Gastroesophageal sphincter (tissue), 4 donors: Measurements from ENCODE around the gene RAD51B. TPM values are rescaled to one million over a fixed set of nuclear protein-coding genes. Genes with fewer than 3 reads are reported as not detected.

Experiments used
- ATAC-seq: fragments of 150-250 bp; one replicate; pipeline ENCODE4 v1.9.1; 2016; ENCODE audit warnings: mild to moderate bottlenecking, moderate library complexity
- H3K27ac ChIP-seq, 4 donors: fragments of 200-600 bp; sonication (generic) in 3 of 4; 1 replicate in 3 of 4; 2 replicates in 1 of 4; pipeline ENCODE4 v1.5.1; 2016 to 2019
- H3K27me3 ChIP-seq: fragments of 200-600 bp; sonication (generic); one replicate; pipeline ENCODE4 v1.5.1; 2019
- H3K36me3 ChIP-seq, 2 donors: fragments of 200-600 bp; sonication (generic); one replicate each; pipeline ENCODE4 v1.5.1; 2019; ENCODE audit warnings: control low read depth in 1 of 2
- H3K4me1 ChIP-seq, 3 donors: fragments of 200-600 bp; sonication (generic); 1 replicate in 2 of 3; 2 replicates in 1 of 3; pipeline ENCODE4 v1.5.1; 2016 to 2019; ENCODE audit warnings: control low read depth in 2 of 3
- H3K4me3 ChIP-seq, 2 donors: fragments of 200-600 bp; sonication (generic); one replicate each; pipeline ENCODE4 v1.5.1; 2019; ENCODE audit warnings: mild to moderate bottlenecking in 1 of 2, moderate library complexity in 1 of 2
- H3K9me3 ChIP-seq, 3 donors: fragments of 200-600 bp; sonication (generic); one replicate each; pipeline ENCODE4 v1.5.1; 2017 to 2019; ENCODE audit warnings: control low read depth in 2 of 3
- EP300 ChIP-seq: sonication (generic); formaldehyde crosslinking; IDR thresholded peaks from one replicate; pipeline ENCODE4 v1.6.1; 2017; ENCODE audit warnings: antibody characterized with exemption, mild to moderate bottlenecking
- POLR2A ChIP-seq, 2 donors: fragments of 450-650 bp; IDR thresholded peaks; one replicate each; pipeline ENCODE4 v1.6.1; 2017; ENCODE audit warnings: antibody characterized with exemption in 2 of 2, mild to moderate bottlenecking in 2 of 2, moderate library complexity in 1 of 2
- POLR2AphosphoS5 ChIP-seq: sonication (generic); formaldehyde crosslinking; IDR thresholded peaks from one replicate; pipeline ENCODE4 v1.6.1; 2017; ENCODE audit warnings: antibody characterized with exemption
- WGBS, 2 donors: methylation state at CpG; one replicate each; pipeline ENCODE4 v1.1.5; 2018; ENCODE audit warnings: low coverage in 1 of 2; 5-methylcytosine and 5-hydroxymethylcytosine counted together
- total RNA-seq, 4 donors: library from RNA; depleted of rRNA; stranded (reverse); fragments of >200 nt; gene quantifications; one replicate each; pipeline ENCODE4 v1.1.0, GENCODE V29; 2016
- TF ChIP-seq, protein P1 (sequence below), 4 experiments: fragments of 200-600 bp in 2 of 4; fragments of 450-650 bp in 2 of 4; sonication (generic) in 1 of 4; IDR thresholded peaks; one replicate each; pipeline ENCODE4 v1.5.1; 2017 to 2019; ENCODE audit warnings: antibody characterized with exemption in 4 of 4, mild to moderate bottlenecking in 2 of 4, moderate library complexity in 2 of 4

The RAD51B gene
- total RNA-seq, 4 donors from 2014 or later, result 5.1 to 7.0 (median 6.0) TPM

GRCh38 chr14:68499451-68499850 is 679.9 kb downstream of the RAD51B start:
- WGBS, 2 donors, result 94 to 100% methylated on average over 1 to 6 of the region's 6 CpGs
- Histone ChIP-seq H3K27me3 (no peaks in the 10 kb centered on the region), H3K4me1 (peaks cover 0 to 11% (median 0%) of the 10 kb centered on the region in 3 donors), H3K4me3 (no peak overlapping the region), H3K9me3 (no peaks in the 10 kb centered on the region), H3K36me3 (no peaks in the 10 kb centered on the region), H3K27ac (no peak overlapping the region)
- no peak for TF ChIP-seq EP300
- ATAC-seq, result no peak

- ATAC-seq, result no peak
- no peak for TF ChIP-seq EP300
- TF ChIP-seq, protein P1, sequence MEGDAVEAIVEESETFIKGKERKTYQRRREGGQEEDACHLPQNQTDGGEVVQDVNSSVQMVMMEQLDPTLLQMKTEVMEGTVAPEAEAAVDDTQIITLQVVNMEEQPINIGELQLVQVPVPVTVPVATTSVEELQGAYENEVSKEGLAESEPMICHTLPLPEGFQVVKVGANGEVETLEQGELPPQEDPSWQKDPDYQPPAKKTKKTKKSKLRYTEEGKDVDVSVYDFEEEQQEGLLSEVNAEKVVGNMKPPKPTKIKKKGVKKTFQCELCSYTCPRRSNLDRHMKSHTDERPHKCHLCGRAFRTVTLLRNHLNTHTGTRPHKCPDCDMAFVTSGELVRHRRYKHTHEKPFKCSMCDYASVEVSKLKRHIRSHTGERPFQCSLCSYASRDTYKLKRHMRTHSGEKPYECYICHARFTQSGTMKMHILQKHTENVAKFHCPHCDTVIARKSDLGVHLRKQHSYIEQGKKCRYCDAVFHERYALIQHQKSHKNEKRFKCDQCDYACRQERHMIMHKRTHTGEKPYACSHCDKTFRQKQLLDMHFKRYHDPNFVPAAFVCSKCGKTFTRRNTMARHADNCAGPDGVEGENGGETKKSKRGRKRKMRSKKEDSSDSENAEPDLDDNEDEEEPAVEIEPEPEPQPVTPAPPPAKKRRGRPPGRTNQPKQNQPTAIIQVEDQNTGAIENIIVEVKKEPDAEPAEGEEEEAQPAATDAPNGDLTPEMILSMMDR (IDR thresholded peaks at IDR 0.05), result no peak
- no peak for TF ChIP-seq POLR2AphosphoS5
- TF ChIP-seq POLR2A (IDR thresholded peaks at IDR 0.05), result no peak
These were observed 681.6 kb downstream of the RAD51B start for GRCh38 chr14:68501171-68501570.

GRCh38 chr14:68501614-68502052 is 682.1 kb downstream of the RAD51B start:
- TF ChIP-seq POLR2A (IDR thresholded peaks at IDR 0.05) (no peak), EP300 (no peak), POLR2AphosphoS5 (no peak)
- TF ChIP-seq, protein P1 (IDR thresholded peaks at IDR 0.05), result no peak
- WGBS, 2 donors, result 0% methylated on average over 1 of the region's 9 CpGs; no CpG with 5 or more reads in 1 of the 2 donors
- peaks cover 2 to 25% (median 6%) of the 10 kb centered on the region in 3 donors for H3K4me1 ChIP-seq
- H3K9me3 ChIP-seq, result no peaks in the 10 kb centered on the region
- no peak for ATAC-seq
- H3K36me3 ChIP-seq, result no peaks in the 10 kb centered on the region
- no peaks in the 10 kb centered on the region for H3K27me3 ChIP-seq
- no peak overlapping the region for H3K4me3 ChIP-seq
- no peak overlapping the region for H3K27ac ChIP-seq

More at GRCh38 chr14:68501171-68501570, 681.6 kb downstream of the RAD51B start:
- H3K4me3 ChIP-seq, result no peak overlapping the region
- no peaks in the 10 kb centered on the region for H3K9me3 ChIP-seq
- H3K36me3 ChIP-seq, result no peaks in the 10 kb centered on the region
- H3K4me1 ChIP-seq, result peaks cover 0 to 21% (median 4%) of the 10 kb centered on the region in 3 donors
- no peaks in the 10 kb centered on the region for H3K27me3 ChIP-seq
- WGBS, 2 donors, result 54 to 90% methylated on average over 2 of the region's 3 CpGs
- H3K27ac ChIP-seq, result no peak overlapping the region

GRCh38 chr14:68502230-68502629 is 682.7 kb downstream of the RAD51B start:
- ATAC-seq, result no peak
- 90% methylated on average over 1 of the region's 8 CpGs; no CpG with 5 or more reads in 1 of the 2 donors for WGBS, 2 donors

GRCh38 chr14:68503186-68503825 is 683.7 kb downstream of the RAD51B start:
- H3K36me3 ChIP-seq, result no peaks in the 10 kb centered on the region

More at GRCh38 chr14:68502230-68502629, 682.7 kb downstream of the RAD51B start:
- H3K36me3 ChIP-seq, result no peaks in the 10 kb centered on the region
- TF ChIP-seq, protein P1 (IDR thresholded peaks at IDR 0.05), result no peak
- no peak for TF ChIP-seq EP300
- TF ChIP-seq POLR2A (IDR thresholded peaks at IDR 0.05), result no peak
- TF ChIP-seq POLR2AphosphoS5, result no peak
- H3K4me3 ChIP-seq, result no peak overlapping the region
- no peak overlapping the region for H3K27ac ChIP-seq
- no peaks in the 10 kb centered on the region for H3K27me3 ChIP-seq
- H3K4me1 ChIP-seq, result peaks cover 3 to 31% (median 6%) of the 10 kb centered on the region in 3 donors
- H3K9me3 ChIP-seq, result no peaks in the 10 kb centered on the region

More at GRCh38 chr14:68503186-68503825, 683.7 kb downstream of the RAD51B start:
- Histone ChIP-seq H3K9me3 (no peaks in the 10 kb centered on the region), H3K27ac (no peak overlapping the region), H3K4me3 (no peak overlapping the region), H3K4me1 (peaks cover 3 to 37% (median 6%) of the 10 kb centered on the region in 3 donors), H3K27me3 (no peaks in the 10 kb centered on the region)
- 86 to 97% methylated on average over 5 to 7 of the region's 7 CpGs for WGBS, 2 donors
- TF ChIP-seq POLR2AphosphoS5 (no peak), POLR2A (IDR thresholded peaks at IDR 0.05) (no peak), EP300 (no peak)
- TF ChIP-seq, protein P1 (IDR thresholded peaks at IDR 0.05), result no peak
- no peak for ATAC-seq
